HCT116 (cell line): ENCODE results near the gene POLR2H.

Source experiments
- CTCF ChIP-seq, 3 experiments: fragments of 200-600 bp in 1 of 3; sonication (generic) in 1 of 3; IDR thresholded peaks in 2 of 3; conservative IDR thresholded peaks in 1 of 3; 2 replicates each; pipeline ENCODE4 v1.5.1; 2012 to 2017; ENCODE audit warnings: low read depth in 2 of 3, low read length in 2 of 3, antibody characterized with exemption in 1 of 3, borderline replicate concordance in 1 of 3, control low read depth in 1 of 3, mild to moderate bottlenecking in 1 of 3, mixed read lengths in 1 of 3, mixed run types in 1 of 3, moderate library complexity in 1 of 3; ENCODE audit not compliant: insufficient read depth in 1 of 3
- ELF1 ChIP-seq: IDR thresholded peaks from 2 replicates; pipeline ENCODE4 v1.6.1; 2012; ENCODE audit warnings: low read depth, borderline replicate concordance
- EZH2 ChIP-seq: fragments of 200-600 bp; sonication (generic); IDR thresholded peaks from 2 replicates; pipeline ENCODE4 v1.6.1; 2017; ENCODE audit warnings: antibody characterized with exemption, mixed run types
- EZH2phosphoT487 ChIP-seq: fragments of 200-600 bp; IDR thresholded peaks from 2 replicates; pipeline ENCODE4 v1.6.1; 2018; ENCODE audit warnings: antibody characterized with exemption, borderline replicate concordance
- FOSL1 ChIP-seq: IDR thresholded peaks from 2 replicates; pipeline ENCODE4 v1.6.1; 2012; ENCODE audit warnings: low read depth
- POLR2A ChIP-seq: IDR thresholded peaks from 2 replicates; pipeline ENCODE4 v1.7.0; 2011; ENCODE audit warnings: borderline replicate concordance; ENCODE audit not compliant: insufficient read depth, insufficient read length; ENCODE audit errors: extremely low read depth
- POLR2AphosphoS5 ChIP-seq: IDR thresholded peaks from 2 replicates; pipeline ENCODE4 v1.6.1; 2011; ENCODE audit warnings: mild to moderate bottlenecking, low read depth, low read length, moderate library complexity
- RAD21 ChIP-seq: IDR thresholded peaks from 2 replicates; pipeline ENCODE4 v1.6.1; 2012; ENCODE audit warnings: low read depth, mild to moderate bottlenecking
- SP1 ChIP-seq: IDR thresholded peaks from 2 replicates; pipeline ENCODE4 v1.6.1; 2012; ENCODE audit warnings: low read depth
- YY1 ChIP-seq: IDR thresholded peaks from 2 replicates; pipeline ENCODE4 v1.6.1; 2011; ENCODE audit warnings: low read length, low read depth, moderate library complexity, mild to moderate bottlenecking; ENCODE audit not compliant: insufficient replicate concordance; ENCODE audit errors: extremely low read depth
- ZNF274 ChIP-seq: fragments of 200-500 bp; sonication (Bioruptor generic); IDR thresholded peaks from 2 replicates; pipeline ENCODE4 v1.6.1; 2014; ENCODE audit warnings: mild to moderate bottlenecking, low read depth, low read length, inconsistent platforms

GRCh38 chr3:184409331-184409926 lies 47.9 kb downstream of the POLR2H start:
- TF ChIP-seq EZH2phosphoT487 (no peak), YY1 (no peak), RAD21 (no peak), CTCF (IDR thresholded peaks at IDR 0.05 in 2 of 3, conservative IDR thresholded peaks at IDR 0.05 in 1 of 3; ENCODE audit: borderline replicate concordance in 1 of 3, insufficient read depth in 1 of 3, low read depth in 2 of 3, low read length in 2 of 3) (no peak), POLR2A (no peak), EZH2 (no peak), ZNF274 (no peak), FOSL1 (no peak), POLR2AphosphoS5 (no peak), SP1 (no peak), ELF1 (no peak)
